MM.1S (cell line): ENCODE measurements around the gene PATJ.

Experiments used
- DNase-seq: peaks from one replicate; pipeline ENCODE4 v3.0.0-alpha.2; 2015
- H2AFZ ChIP-seq: fragments of 300-600 bp; sonication (generic); 2 replicates; pipeline ENCODE4 v1.6.0; 2016; ENCODE audit warnings: antibody characterized with exemption, low read length
- H3F3A ChIP-seq: fragments of 300-600 bp; sonication (generic); 2 replicates; pipeline ENCODE4 v1.6.1; 2016; ENCODE audit warnings: mild to moderate bottlenecking, antibody characterized with exemption, low read length, moderate library complexity, mixed read lengths; ENCODE audit not compliant: insufficient read depth
- H3K27ac ChIP-seq: fragments of 300-600 bp; sonication (generic); 2 replicates; pipeline ENCODE4 v1.5.1; 2016; ENCODE audit warnings: mild to moderate bottlenecking, low read length
- H3K27me3 ChIP-seq: fragments of 300-600 bp; sonication (generic); replicated peaks from 2 replicates; pipeline ENCODE4 v1.6.0; 2016; ENCODE audit warnings: low read length; ENCODE audit not compliant: insufficient read depth
- H3K36me3 ChIP-seq: fragments of 300-600 bp; sonication (generic); replicated peaks from 2 replicates; pipeline ENCODE4 v1.6.1; 2016; ENCODE audit warnings: mild to moderate bottlenecking, low read length, mixed read lengths; ENCODE audit not compliant: insufficient read depth
- H3K4me1 ChIP-seq: fragments of 300-600 bp; sonication (generic); 2 replicates; pipeline ENCODE4 v1.6.1; 2016; ENCODE audit warnings: low read length, mixed read lengths
- H3K4me2 ChIP-seq: fragments of 300-600 bp; sonication (generic); 2 replicates; pipeline ENCODE4 v1.6.0; 2016; ENCODE audit warnings: low read depth, low read length
- H3K4me3 ChIP-seq: fragments of 300-600 bp; sonication (generic); 2 replicates; pipeline ENCODE4 v1.5.1; 2016; ENCODE audit warnings: low read length, mixed read lengths
- H3K79me2 ChIP-seq: fragments of 300-600 bp; sonication (generic); 2 replicates; pipeline ENCODE4 v1.6.1; 2016; ENCODE audit warnings: mixed run types, low read length, mixed read lengths
- H3K9ac ChIP-seq: fragments of 300-600 bp; sonication (generic); 2 replicates; pipeline ENCODE4 v1.6.1; 2016; ENCODE audit warnings: low read length, mixed read lengths
- H3K9me2 ChIP-seq: fragments of 300-600 bp; sonication (generic); replicated peaks from 2 replicates; pipeline ENCODE4 v1.6.1; 2016; ENCODE audit warnings: mild to moderate bottlenecking, low read length, mixed read lengths; ENCODE audit not compliant: insufficient read depth
- H3K9me3 ChIP-seq: fragments of 300-600 bp; sonication (generic); replicated peaks from 2 replicates; pipeline ENCODE4 v1.6.1; 2016; ENCODE audit warnings: mild to moderate bottlenecking, low read length, mixed read lengths; ENCODE audit not compliant: insufficient read depth
- H4K20me1 ChIP-seq: fragments of 300-600 bp; sonication (generic); 2 replicates; pipeline ENCODE4 v1.6.1; 2016; ENCODE audit warnings: mild to moderate bottlenecking, low read length, moderate library complexity, mixed read lengths; ENCODE audit not compliant: insufficient read depth
- EZH2 ChIP-seq: fragments of 300-600 bp; sonication (generic); optimal IDR thresholded peaks from 2 replicates; pipeline ENCODE3; 2017; ENCODE audit warnings: low read depth, mild to moderate bottlenecking, antibody characterized with exemption, low read length, mixed read lengths
- EZH2phosphoT487 ChIP-seq: fragments of 300-600 bp; sonication (generic); IDR thresholded peaks from 2 replicates; pipeline ENCODE4 v1.6.1; 2018; ENCODE audit warnings: antibody characterized with exemption, low read length
- TF ChIP-seq, protein P1 (sequence below): fragments of 300-600 bp; sonication (generic); IDR thresholded peaks from 2 replicates; pipeline ENCODE4 v1.5.1; 2016; ENCODE audit warnings: antibody characterized with exemption, low read length, mixed read lengths

PATJ gene

DNA sequence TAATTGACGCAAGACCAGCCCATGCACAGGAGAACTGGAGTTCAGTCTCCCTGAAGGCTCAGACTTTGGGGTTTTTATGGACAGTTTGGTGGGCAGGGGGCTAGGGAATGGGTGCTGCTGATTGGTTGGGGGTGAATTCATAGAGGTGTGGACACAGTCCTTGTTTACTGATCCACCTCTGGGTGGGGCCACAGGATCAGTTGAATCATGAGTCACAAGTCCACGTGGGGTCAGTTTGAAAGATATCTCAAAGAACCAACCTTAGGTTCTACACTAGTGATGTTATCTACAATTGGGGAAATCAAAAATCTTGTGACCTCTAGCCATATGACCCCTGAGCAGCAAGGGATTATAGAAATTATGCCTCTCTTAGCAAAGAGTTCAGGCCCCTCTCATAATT lies 324.4 kb downstream of the PATJ start:
- Histone ChIP-seq H3K4me3 (no peak overlapping the region), H3K9me2 (no peaks in the 10 kb centered on the region), H3K79me2 (no peaks in the 10 kb centered on the region), H3F3A (no peaks in the 10 kb centered on the region), H2AFZ (no peak overlapping the region), H3K4me1 (no peaks in the 10 kb centered on the region), H3K27ac (no peak overlapping the region), H3K9me3 (no peaks in the 10 kb centered on the region), H3K27me3 (no peaks in the 10 kb centered on the region), H3K9ac (no peak overlapping the region), H3K36me3 (no peaks in the 10 kb centered on the region), H3K4me2 (no peak overlapping the region), H4K20me1 (no peaks in the 10 kb centered on the region)
- TF ChIP-seq, protein P1, sequence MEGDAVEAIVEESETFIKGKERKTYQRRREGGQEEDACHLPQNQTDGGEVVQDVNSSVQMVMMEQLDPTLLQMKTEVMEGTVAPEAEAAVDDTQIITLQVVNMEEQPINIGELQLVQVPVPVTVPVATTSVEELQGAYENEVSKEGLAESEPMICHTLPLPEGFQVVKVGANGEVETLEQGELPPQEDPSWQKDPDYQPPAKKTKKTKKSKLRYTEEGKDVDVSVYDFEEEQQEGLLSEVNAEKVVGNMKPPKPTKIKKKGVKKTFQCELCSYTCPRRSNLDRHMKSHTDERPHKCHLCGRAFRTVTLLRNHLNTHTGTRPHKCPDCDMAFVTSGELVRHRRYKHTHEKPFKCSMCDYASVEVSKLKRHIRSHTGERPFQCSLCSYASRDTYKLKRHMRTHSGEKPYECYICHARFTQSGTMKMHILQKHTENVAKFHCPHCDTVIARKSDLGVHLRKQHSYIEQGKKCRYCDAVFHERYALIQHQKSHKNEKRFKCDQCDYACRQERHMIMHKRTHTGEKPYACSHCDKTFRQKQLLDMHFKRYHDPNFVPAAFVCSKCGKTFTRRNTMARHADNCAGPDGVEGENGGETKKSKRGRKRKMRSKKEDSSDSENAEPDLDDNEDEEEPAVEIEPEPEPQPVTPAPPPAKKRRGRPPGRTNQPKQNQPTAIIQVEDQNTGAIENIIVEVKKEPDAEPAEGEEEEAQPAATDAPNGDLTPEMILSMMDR = no peak
- TF ChIP-seq EZH2 = no peak
- TF ChIP-seq EZH2phosphoT487 = no peak
- DNase-seq = no peak

DNA sequence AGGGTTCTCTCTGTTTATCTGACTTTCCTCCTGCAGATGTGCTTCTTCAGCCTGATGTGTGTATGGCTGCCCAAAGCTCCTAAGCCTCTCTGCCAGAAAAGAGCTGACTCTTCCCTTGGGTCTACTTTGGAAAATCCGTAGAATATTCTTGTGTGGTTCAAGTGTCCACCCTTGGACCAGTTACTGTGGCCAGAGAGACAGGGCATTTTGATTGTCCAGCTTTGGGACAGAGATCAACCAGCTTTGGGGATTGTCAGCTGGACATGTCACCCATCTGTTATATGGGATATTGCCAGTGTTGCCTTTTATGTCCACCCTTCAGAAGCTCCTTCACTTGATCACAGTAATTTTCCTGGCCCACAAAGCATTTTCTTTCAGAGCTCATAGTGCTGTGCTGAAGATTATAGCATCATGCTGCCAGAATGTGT lies 326.1 kb downstream of the PATJ start:
- Histone ChIP-seq H3K4me1 (no peaks in the 10 kb centered on the region), H3K9me2 (no peaks in the 10 kb centered on the region), H3K4me2 (no peak overlapping the region), H2AFZ (no peak overlapping the region), H3K4me3 (no peak overlapping the region), H3K36me3 (no peaks in the 10 kb centered on the region), H3K9me3 (no peaks in the 10 kb centered on the region), H3K27ac (no peak overlapping the region), H3K27me3 (no peaks in the 10 kb centered on the region), H3K9ac (no peak overlapping the region), H4K20me1 (no peaks in the 10 kb centered on the region), H3K79me2 (no peaks in the 10 kb centered on the region), H3F3A (no peaks in the 10 kb centered on the region)
- no peak for TF ChIP-seq EZH2phosphoT487
- TF ChIP-seq, protein P1 = no peak
- TF ChIP-seq EZH2 = no peak
- DNase-seq = no peak

DNA sequence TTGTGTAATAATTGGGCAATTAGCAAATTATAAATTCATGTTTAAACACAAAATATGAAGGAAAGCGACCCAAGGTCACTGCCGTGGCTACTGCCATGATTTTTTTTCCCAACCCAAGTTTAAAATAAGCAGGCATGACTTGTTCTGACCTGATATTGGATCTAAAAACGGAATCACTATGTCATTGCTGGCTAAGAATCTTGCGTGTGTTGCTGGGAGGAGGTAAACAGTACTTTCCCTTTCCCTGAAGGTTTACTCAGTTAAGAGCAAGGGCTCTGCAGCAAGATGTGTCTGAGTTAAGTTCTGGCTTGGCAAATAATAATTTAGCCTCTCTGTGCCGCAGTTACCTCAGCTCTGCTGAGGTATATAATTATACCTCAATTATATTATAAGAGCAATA lies 326.7 kb downstream of the PATJ start:
- no peaks in the 10 kb centered on the region for H3K36me3 ChIP-seq
- no peaks in the 10 kb centered on the region for H3K4me1 ChIP-seq
- DNase-seq = no peak
- H3K4me3 ChIP-seq = no peak overlapping the region
- H3K9me2 ChIP-seq = no peaks in the 10 kb centered on the region
- no peaks in the 10 kb centered on the region for H3K79me2 ChIP-seq
- no peaks in the 10 kb centered on the region for H3K9me3 ChIP-seq
- no peaks in the 10 kb centered on the region for H3F3A ChIP-seq
- H3K9ac ChIP-seq = no peak overlapping the region
- no peak overlapping the region for H3K4me2 ChIP-seq
- no peak overlapping the region for H2AFZ ChIP-seq
- no peak overlapping the region for H3K27ac ChIP-seq
- no peaks in the 10 kb centered on the region for H4K20me1 ChIP-seq
- TF ChIP-seq, protein P1 = no peak
- TF ChIP-seq EZH2 = no peak
- no peak for TF ChIP-seq EZH2phosphoT487
- no peaks in the 10 kb centered on the region for H3K27me3 ChIP-seq
